ENCODE results near the gene HMOX1.

DNA sequence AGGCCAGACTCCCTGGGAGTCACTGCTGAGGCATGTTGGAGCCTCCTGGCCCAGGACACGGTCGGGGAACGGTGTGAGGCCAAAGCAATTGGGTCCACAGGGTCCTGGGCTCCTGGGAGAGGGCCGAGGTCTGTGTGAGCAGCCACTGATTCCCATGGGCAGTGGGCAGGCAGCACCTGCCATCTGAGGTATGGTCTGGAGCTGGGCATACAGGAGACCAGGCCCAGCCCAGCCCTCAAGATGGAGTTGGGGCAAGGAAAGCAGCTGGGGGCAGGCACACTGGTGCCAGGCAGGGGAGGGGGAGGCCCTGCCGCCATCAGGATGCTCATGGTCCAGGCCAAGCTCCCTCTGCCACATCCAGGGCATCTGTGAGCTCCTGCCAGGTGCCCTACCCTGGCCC, 32.2 kb upstream of the HMOX1 start:
- TF ChIP-seq, protein P1, sequence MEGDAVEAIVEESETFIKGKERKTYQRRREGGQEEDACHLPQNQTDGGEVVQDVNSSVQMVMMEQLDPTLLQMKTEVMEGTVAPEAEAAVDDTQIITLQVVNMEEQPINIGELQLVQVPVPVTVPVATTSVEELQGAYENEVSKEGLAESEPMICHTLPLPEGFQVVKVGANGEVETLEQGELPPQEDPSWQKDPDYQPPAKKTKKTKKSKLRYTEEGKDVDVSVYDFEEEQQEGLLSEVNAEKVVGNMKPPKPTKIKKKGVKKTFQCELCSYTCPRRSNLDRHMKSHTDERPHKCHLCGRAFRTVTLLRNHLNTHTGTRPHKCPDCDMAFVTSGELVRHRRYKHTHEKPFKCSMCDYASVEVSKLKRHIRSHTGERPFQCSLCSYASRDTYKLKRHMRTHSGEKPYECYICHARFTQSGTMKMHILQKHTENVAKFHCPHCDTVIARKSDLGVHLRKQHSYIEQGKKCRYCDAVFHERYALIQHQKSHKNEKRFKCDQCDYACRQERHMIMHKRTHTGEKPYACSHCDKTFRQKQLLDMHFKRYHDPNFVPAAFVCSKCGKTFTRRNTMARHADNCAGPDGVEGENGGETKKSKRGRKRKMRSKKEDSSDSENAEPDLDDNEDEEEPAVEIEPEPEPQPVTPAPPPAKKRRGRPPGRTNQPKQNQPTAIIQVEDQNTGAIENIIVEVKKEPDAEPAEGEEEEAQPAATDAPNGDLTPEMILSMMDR (IDR thresholded peaks at IDR 0.05), result no peak
- TF ChIP-seq POLR2AphosphoS5 (IDR thresholded peaks at IDR 0.05; ENCODE audit: insufficient read depth in 1 of 2, low read depth in 1 of 2), result no peak

Data from vagina (tissue), 2 donors.